Upper lobe of left lung (tissue), 4 donors: ENCODE results near the gene UBAC2.

Source experiments
- POLR2A ChIP-seq, 4 donors: fragments of 450-650 bp; IDR thresholded peaks; one replicate each; pipeline ENCODE4 v1.5.1; 2016 to 2017; ENCODE audit warnings: antibody characterized with exemption in 4 of 4, mild to moderate bottlenecking in 2 of 4
- POLR2AphosphoS5 ChIP-seq, 2 donors: sonication (generic); formaldehyde crosslinking; IDR thresholded peaks; one replicate each; pipeline ENCODE4 v1.5.1; 2017; ENCODE audit warnings: antibody characterized with exemption in 2 of 2
- TF ChIP-seq, protein P1 (sequence below), 6 experiments: fragments of 450-650 bp in 4 of 6; fragments of 200-600 bp in 2 of 6; sonication (generic) in 2 of 6; IDR thresholded peaks; one replicate each; pipeline ENCODE4 v1.5.1; 2016 to 2019; ENCODE audit warnings: antibody characterized with exemption in 6 of 6

DNA sequence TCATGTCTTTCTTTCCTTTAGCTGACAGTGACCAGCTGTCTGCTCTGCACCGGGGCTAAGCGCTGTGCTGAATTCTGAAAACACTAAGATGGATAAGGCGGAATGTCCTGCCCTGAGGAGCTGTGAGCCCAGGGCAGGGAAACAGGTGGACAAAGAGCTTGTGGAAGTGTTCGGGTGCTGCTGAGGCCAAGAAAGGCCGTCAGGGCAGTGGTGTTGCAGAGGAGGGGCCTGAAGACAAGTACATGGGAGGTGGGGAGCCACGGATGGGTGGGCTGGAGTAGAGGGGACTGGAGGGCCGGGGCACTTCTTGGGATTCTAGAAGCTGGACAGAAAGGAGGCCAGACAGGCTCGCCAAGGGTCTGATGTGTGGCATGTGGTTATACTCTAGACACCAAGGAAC, 172.8 kb downstream of the UBAC2 start:
- TF ChIP-seq, protein P1, sequence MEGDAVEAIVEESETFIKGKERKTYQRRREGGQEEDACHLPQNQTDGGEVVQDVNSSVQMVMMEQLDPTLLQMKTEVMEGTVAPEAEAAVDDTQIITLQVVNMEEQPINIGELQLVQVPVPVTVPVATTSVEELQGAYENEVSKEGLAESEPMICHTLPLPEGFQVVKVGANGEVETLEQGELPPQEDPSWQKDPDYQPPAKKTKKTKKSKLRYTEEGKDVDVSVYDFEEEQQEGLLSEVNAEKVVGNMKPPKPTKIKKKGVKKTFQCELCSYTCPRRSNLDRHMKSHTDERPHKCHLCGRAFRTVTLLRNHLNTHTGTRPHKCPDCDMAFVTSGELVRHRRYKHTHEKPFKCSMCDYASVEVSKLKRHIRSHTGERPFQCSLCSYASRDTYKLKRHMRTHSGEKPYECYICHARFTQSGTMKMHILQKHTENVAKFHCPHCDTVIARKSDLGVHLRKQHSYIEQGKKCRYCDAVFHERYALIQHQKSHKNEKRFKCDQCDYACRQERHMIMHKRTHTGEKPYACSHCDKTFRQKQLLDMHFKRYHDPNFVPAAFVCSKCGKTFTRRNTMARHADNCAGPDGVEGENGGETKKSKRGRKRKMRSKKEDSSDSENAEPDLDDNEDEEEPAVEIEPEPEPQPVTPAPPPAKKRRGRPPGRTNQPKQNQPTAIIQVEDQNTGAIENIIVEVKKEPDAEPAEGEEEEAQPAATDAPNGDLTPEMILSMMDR (IDR thresholded peaks at IDR 0.05), result no peak
- TF ChIP-seq POLR2A (IDR thresholded peaks at IDR 0.05) (no peak), POLR2AphosphoS5 (IDR thresholded peaks at IDR 0.05) (no peak)
